Measurements from ENCODE around the gene PXT1.

PXT1 gene

GRCh38 chr6:36358226-36358915 is 84.3 kb downstream of the PXT1 start:
- H3K27me3 Mint-ChIP-seq, result peaks cover 8% of the 10 kb centered on the region
- ATAC-seq, result peak; percentile 64

GRCh38 chr6:36357872-36358225 is 84.8 kb downstream of the PXT1 start:
- Mint-ChIP-seq H3K9me3 (no peaks in the 10 kb centered on the region), H3K4me1 (peaks cover 43% of the 10 kb centered on the region), H3K27me3 (peaks cover 8% of the 10 kb centered on the region), H3K4me3 (no peak overlapping the region), H3K27ac (peak overlapping the region; percentile 36), H3K36me3 (no peaks in the 10 kb centered on the region)
- no peak for ATAC-seq

More at GRCh38 chr6:36358226-36358915, 84.3 kb downstream of the PXT1 start:
- peak overlapping the region; percentile 2 for H3K4me3 Mint-ChIP-seq
- H3K27ac Mint-ChIP-seq, result peak overlapping the region; percentile 36
- H3K4me1 Mint-ChIP-seq, result peaks cover 43% of the 10 kb centered on the region
- no peaks in the 10 kb centered on the region for H3K9me3 Mint-ChIP-seq
- no peaks in the 10 kb centered on the region for H3K36me3 Mint-ChIP-seq

GRCh38 chr6:36355819-36356218 is 86.8 kb downstream of the PXT1 start:
- Mint-ChIP-seq H3K27me3 (peaks cover 8% of the 10 kb centered on the region), H3K4me1 (peaks cover 35% of the 10 kb centered on the region), H3K36me3 (no peaks in the 10 kb centered on the region), H3K4me3 (no peak overlapping the region), H3K9me3 (no peaks in the 10 kb centered on the region), H3K27ac (peak overlapping the region; percentile 56)
- peak; percentile 16 for ATAC-seq

GRCh38 chr6:36353411-36353915 is 89.2 kb downstream of the PXT1 start:
- Mint-ChIP-seq H3K9me3 (no peaks in the 10 kb centered on the region), H3K27ac (no peak overlapping the region), H3K4me3 (no peak overlapping the region), H3K4me1 (peaks cover 22% of the 10 kb centered on the region), H3K36me3 (no peaks in the 10 kb centered on the region), H3K27me3 (peaks cover 8% of the 10 kb centered on the region)
- no peak for ATAC-seq

- Mint-ChIP-seq H3K4me1 (peaks cover 14% of the 10 kb centered on the region), H3K4me3 (no peak overlapping the region), H3K27ac (no peak overlapping the region), H3K36me3 (no peaks in the 10 kb centered on the region), H3K9me3 (no peaks in the 10 kb centered on the region), H3K27me3 (peaks cover 8% of the 10 kb centered on the region)
- ATAC-seq, result no peak
Observed at GRCh38 chr6:36352477-36353157, 90.0 kb downstream of the PXT1 start.

- ATAC-seq, result no peak
- no peak overlapping the region for H3K4me3 Mint-ChIP-seq
- no peak overlapping the region for H3K27ac Mint-ChIP-seq
- peaks cover 12% of the 10 kb centered on the region for H3K4me1 Mint-ChIP-seq
- H3K27me3 Mint-ChIP-seq, result peaks cover 8% of the 10 kb centered on the region
- H3K9me3 Mint-ChIP-seq, result no peaks in the 10 kb centered on the region
- H3K36me3 Mint-ChIP-seq, result no peaks in the 10 kb centered on the region
Observed at GRCh38 chr6:36350681-36351571, 91.7 kb downstream of the PXT1 start.

GRCh38 chr6:36350082-36350481 is 92.6 kb downstream of the PXT1 start:
- no peak for ATAC-seq
- Mint-ChIP-seq H3K4me1 (peaks cover 5% of the 10 kb centered on the region), H3K27ac (peak overlapping the region; percentile 15)

GRCh38 chr6:36349240-36349639 is 93.4 kb downstream of the PXT1 start:
- no peaks in the 10 kb centered on the region for H3K36me3 Mint-ChIP-seq
- H3K9me3 Mint-ChIP-seq, result no peaks in the 10 kb centered on the region
- H3K4me1 Mint-ChIP-seq, result peaks cover 5% of the 10 kb centered on the region
- H3K27ac Mint-ChIP-seq, result peak overlapping the region; percentile 15
- H3K27me3 Mint-ChIP-seq, result peaks cover 8% of the 10 kb centered on the region
- no peak overlapping the region for H3K4me3 Mint-ChIP-seq
- ATAC-seq, result no peak

More at GRCh38 chr6:36350082-36350481, 92.6 kb downstream of the PXT1 start:
- H3K36me3 Mint-ChIP-seq, result no peaks in the 10 kb centered on the region
- H3K4me3 Mint-ChIP-seq, result no peak overlapping the region
- H3K9me3 Mint-ChIP-seq, result no peaks in the 10 kb centered on the region
- peaks cover 8% of the 10 kb centered on the region for H3K27me3 Mint-ChIP-seq

GRCh38 chr6:36347621-36348020 is 95.0 kb downstream of the PXT1 start:
- Mint-ChIP-seq H3K9me3 (no peaks in the 10 kb centered on the region), H3K27me3 (no peaks in the 10 kb centered on the region), H3K4me1 (peaks cover 5% of the 10 kb centered on the region), H3K36me3 (no peaks in the 10 kb centered on the region), H3K27ac (no peak overlapping the region), H3K4me3 (no peak overlapping the region)
- no peak for ATAC-seq

- Mint-ChIP-seq H3K4me1 (peaks cover 5% of the 10 kb centered on the region), H3K9me3 (no peaks in the 10 kb centered on the region), H3K36me3 (no peaks in the 10 kb centered on the region), H3K27me3 (no peaks in the 10 kb centered on the region), H3K27ac (no peak overlapping the region), H3K4me3 (no peak overlapping the region)
- ATAC-seq, result no peak
Observed at GRCh38 chr6:36346486-36347273, 96.0 kb downstream of the PXT1 start.

GRCh38 chr6:36345681-36346466 is 96.8 kb downstream of the PXT1 start:
- ATAC-seq, result no peak
- no peak overlapping the region for H3K27ac Mint-ChIP-seq
- no peaks in the 10 kb centered on the region for H3K9me3 Mint-ChIP-seq

GRCh38 chr6:36343109-36343680 is 99.5 kb downstream of the PXT1 start:
- no peak overlapping the region for H3K4me3 Mint-ChIP-seq
- H3K36me3 Mint-ChIP-seq, result no peaks in the 10 kb centered on the region
- ATAC-seq, result no peak
- H3K27me3 Mint-ChIP-seq, result peaks cover 8% of the 10 kb centered on the region
- H3K4me1 Mint-ChIP-seq, result peaks cover 14% of the 10 kb centered on the region
- no peak overlapping the region for H3K27ac Mint-ChIP-seq
- H3K9me3 Mint-ChIP-seq, result no peaks in the 10 kb centered on the region

More at GRCh38 chr6:36345681-36346466, 96.8 kb downstream of the PXT1 start:
- H3K4me1 Mint-ChIP-seq, result peaks cover 8% of the 10 kb centered on the region
- no peak overlapping the region for H3K4me3 Mint-ChIP-seq
- H3K27me3 Mint-ChIP-seq, result peaks cover 3% of the 10 kb centered on the region
- H3K36me3 Mint-ChIP-seq, result no peaks in the 10 kb centered on the region

- Mint-ChIP-seq H3K4me1 (peaks cover 27% of the 10 kb centered on the region), H3K36me3 (no peaks in the 10 kb centered on the region), H3K9me3 (no peaks in the 10 kb centered on the region), H3K27ac (peak overlapping the region; percentile 87), H3K27me3 (peaks cover 8% of the 10 kb centered on the region), H3K4me3 (peak overlapping the region; percentile 75)
- peak; percentile 84 for ATAC-seq
Observed at GRCh38 chr6:36340618-36341454, 101.8 kb downstream of the PXT1 start.

Measured in stimulated activated memory B cell treated with anti-CD40 and anti-IgM and Interleukin-4, amounts not matched to agents 10 μg/mL and 1 μg/mL and 100 μg/mL, for 72 hours (primary cell).